HG02852 (cell line): ENCODE data around the gene ZCWPW1.

Experiments used
- ATAC-seq: cut with Tn5 transposase; IDR thresholded peaks from one replicate; pipeline ENCODE4 v1.9.1; 2021; ENCODE audit warnings: mild to moderate bottlenecking, moderate library complexity; ENCODE audit not compliant: unreplicated experiment

ZCWPW1 gene

DNA sequence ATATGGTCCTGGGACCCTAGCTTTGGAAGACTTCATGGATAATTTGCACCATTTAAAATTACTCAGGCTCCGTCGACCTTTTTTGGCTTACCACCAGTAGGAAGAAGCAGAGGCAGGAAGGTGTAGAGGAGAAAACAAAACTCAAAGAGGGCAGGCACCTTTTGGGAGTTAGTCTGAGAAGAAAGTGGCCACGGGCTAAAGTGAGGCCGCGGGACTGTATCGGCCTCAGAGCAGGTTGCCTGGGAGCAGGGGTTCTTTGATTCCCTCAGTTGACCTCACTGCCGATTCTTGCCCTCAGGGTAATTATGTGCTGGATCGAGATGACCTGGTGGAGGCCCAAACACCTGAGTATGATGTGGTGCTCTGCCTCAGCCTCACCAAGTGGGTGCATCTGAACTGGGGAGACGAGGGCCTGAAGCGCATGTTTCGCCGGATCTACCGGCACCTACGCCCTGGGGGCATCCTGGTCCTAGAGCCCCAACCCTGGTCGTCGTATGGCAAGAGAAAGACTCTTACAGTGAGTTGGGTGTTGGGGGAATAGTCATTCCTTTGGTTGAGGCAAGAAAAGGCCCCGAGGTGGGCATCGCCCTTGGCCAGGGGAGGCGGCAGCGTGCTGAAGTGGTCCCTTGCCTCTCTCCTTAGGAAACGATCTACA, 4.2 kb upstream of the ZCWPW1 start:
- no peak for ATAC-seq

DNA sequence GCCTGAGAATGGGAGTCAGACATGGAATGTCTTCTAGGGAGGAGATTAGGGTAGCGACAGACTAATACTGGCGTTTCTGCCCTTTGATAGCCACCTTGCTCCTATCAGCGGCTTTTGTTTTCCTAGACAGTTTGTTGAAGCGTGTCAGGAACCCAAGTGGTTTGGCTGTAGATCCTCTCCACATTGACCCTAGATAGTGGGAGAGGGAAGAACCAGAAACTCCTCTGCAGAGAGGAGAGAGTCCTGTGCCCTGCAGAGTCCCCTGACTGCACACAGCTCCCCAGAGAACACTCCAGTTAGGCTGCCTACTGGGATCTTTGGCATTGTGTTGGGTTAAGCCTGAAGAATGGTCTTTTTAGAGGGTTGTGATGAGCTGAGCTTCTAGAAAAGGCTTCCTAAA, 3.5 kb upstream of the ZCWPW1 start:
- ATAC-seq, result no peak

DNA sequence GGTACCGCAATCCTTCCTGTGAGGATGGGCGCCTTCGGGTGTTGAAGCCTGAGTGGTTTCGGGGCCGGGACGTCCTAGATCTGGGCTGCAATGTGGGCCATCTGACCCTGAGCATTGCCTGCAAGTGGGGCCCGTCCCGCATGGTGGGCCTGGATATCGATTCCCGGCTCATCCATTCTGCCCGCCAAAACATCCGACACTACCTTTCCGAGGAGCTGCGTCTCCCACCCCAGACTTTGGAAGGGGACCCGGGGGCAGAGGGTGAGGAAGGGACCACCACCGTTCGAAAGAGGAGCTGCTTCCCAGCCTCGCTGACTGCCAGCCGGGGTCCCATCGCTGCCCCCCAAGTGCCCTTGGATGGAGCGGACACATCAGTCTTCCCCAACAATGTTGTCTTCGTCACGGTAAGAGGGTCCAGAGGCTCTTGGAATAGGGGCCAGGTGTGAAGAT, 2.8 kb upstream of the ZCWPW1 start:
- ATAC-seq, result no peak

DNA sequence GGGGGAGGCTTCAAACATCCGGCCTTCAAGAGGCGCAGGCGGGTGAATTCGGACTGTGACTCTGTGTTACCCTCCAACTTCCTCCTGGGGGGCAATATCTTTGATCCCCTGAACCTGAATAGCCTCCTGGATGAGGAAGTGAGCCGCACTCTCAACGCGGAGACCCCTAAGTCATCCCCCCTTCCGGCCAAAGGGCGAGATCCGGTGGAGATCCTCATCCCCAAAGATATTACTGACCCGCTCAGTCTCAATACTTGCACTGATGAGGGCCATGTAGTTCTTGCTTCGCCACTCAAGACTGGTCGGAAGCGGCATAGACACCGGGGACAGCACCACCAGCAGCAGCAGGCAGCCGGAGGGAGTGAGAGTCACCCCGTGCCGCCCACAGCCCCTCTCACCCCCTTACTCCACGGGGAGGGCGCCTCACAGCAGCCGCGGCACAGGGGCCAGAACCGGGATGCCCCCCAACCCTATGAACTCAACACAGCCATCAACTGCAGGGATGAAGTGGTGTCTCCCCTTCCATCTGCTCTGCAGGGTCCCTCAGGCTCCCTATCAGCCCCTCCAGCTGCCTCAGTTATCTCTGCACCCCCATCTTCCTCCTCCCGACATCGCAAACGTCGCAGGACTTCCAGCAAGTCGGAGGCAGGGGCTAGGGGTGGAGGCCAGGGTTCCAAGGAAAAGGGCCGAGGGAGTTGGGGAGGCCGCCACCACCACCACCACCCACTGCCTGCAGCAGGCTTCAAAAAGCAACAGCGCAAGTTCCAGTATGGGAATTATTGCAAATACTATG, 2.2 kb upstream of the ZCWPW1 start:
- no peak for ATAC-seq

DNA sequence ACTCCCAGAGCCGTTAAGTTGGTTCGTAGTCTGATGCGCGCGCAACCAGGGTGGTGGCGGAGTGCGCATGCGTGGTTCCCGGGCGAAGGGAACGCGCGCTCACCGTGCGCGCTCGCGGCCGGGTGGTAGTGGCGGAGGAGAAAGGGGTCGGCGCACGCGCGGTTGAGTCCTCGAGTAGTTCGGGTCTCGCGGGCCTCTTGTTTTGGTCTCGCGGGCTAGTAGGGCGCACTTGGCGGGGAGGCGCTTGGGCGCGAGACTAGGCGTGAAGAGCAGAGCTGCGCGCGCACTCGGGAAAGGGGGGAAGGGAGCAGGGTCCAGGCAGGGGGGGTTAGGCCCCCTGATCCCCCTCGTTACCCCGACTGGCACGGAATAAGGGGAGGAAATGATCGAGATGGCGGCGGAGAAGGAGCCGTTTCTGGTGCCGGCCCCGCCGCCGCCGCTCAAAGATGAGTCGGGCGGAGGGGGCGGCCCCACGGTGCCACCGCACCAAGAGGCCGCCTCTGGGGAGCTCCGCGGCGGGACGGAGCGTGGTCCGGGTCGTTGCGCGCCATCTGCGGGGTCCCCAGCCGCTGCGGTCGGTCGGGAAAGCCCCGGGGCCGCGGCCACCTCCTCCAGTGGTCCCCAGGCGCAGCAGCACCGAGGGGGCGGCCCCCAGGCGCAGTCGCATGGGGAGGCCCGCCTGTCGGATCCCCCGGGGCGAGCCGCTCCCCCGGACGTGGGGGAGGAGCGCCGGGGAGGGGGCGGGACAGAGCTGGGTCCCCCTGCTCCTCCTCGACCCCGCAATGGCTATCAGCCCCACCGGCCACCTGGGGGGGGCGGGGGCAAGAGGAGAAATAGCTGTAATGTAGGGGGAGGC, 1.4 kb upstream of the ZCWPW1 start, which contains the start of gene MEPCE:
TSS of gene MEPCE (plus strand) at position 195 of the 856 bp plus-strand sequence. CDS start at position 383, 188 bp downstream.
- peak; percentile 33 for ATAC-seq

DNA sequence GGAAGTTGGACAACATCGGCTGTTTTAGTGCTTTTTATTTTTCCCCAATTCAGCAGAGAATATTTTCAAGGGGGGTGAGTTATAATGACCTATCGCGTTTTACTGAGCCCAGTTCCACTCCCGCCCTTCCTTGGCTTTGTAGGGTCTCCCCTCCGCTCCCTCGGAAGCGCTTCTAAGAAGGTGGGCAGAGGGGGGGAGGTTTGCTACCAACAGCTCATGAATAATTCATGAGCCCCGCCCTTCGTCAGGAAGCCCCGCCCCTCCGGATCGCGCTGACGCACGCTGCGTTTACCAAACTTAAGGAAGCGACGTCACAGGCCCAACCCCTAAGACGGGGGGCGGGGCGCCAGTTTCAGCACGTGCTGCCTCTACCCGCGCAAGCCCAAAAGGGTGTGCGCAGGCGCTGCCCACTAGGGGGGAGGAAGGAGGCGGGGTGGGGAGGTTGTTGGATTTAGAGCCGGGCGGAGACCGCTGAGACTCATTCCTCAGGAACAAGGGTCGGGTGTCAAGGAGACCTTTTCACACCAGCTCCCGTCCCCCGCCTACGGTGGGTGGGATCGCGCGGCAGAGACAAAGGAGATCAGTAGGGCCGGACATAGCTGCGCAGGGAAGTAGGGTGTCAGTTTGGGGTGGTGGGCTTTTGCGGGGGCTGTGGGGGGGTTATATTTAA, 599 bp upstream of the ZCWPW1 start:
- ATAC-seq, result peak; percentile 45

DNA sequence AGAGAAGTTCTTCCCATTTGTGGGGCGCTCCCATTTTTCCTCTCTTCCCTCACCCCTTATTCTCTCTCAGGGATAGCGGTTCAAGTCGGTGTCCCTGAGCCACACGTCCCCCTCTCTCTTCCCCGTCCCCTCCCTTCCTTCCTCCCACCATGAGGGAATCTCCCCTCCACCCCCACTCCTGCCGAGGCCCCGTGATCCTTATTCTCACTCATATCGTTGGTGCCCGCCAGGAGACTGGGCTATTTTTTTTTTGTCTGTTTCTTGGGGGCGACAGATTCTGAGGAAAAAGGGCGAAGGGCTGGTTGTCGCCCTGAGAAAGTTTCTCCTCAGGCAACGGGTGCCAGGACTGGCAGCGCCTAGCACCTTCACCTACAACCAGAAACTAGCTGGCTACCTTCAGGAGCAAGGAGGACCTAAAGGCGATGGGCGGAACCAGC, 723 bp downstream of the ZCWPW1 start:
- no peak for ATAC-seq

DNA sequence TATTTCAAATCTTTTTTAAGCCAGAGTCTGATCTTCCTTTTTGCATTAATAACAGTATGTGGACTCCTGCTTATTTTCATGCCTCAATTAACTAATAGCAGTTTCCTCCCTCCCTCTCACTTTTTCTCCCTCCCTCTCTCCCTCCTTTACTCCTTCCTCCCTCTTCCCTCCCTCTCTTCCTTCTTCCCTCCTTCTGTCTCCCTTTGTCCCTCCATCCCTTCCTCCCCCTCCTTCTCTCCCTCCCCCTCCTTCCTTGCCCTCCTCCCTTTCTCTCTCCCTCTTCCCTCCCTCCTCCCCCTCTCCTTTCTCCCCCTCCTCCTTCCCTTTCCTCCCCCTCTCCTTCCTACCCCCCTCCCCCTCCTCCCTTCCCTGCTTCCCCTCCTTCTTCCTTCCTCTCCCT, 2.0 kb downstream of the ZCWPW1 start:
- ATAC-seq, result no peak

DNA sequence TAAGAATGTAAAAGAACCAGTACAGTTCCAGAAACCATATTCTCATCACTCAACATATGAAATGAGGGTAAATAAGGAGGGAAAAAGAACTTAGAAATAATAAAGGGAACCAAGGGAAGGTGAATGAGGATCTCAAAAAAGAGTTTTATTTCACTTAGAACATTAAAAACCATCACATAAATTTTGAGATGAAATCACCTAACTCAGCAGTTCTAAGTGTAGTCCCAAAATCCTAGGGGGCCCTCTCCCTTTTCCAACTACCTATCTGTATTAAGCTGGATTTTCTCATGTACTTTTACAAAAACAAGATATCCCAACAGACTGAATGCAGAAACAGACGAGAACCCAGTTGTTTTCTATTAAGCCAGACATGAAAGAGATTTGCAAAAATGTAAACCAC, 3.2 kb downstream of the ZCWPW1 start:
- ATAC-seq, result no peak

DNA sequence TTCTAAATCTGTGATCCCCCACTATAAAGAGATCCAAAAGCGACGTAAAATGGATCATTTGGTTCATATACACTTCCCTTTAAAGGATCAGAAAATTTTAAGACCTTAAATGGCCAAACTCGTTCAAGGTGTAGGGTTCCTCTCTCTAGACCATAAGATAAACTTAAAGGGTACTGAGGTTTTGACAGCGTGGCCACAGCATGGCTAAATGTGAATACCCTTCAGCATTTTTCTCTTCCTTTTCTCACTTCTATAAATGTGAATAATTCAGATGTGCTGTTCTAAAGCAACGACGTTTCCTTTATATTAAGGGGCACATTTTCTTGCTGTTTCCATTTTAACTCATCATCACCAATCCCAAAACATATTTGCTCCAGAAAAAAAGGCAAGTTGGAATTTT, 5.2 kb downstream of the ZCWPW1 start:
- ATAC-seq, result no peak

DNA sequence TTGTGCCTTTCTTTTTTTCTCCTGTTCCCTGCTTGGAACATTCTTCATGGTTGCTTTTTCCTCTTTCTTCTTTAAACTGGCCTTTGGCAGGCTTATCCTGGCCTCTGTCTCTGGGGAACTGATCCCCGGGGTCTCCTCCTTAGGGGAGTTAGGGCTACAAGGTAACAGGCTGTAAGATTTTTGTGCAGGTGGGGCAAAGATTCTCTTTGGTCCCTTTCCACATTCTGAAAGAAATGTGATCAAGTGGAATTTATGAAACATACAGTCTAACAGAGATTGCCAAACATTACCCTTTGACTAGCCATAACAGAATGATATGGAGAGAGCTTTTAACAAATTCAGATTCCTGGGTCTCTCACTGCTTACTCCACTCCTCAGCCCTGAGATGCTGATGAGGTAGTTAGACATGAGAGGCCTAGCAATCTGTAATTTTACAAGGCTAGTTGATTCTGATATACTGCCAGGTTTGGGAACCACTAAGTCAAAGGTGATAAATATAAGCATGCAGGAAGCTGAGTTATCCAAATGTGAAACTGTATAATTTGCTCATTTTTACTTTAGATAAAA, 8.8 kb downstream of the ZCWPW1 start:
- no peak for ATAC-seq

DNA sequence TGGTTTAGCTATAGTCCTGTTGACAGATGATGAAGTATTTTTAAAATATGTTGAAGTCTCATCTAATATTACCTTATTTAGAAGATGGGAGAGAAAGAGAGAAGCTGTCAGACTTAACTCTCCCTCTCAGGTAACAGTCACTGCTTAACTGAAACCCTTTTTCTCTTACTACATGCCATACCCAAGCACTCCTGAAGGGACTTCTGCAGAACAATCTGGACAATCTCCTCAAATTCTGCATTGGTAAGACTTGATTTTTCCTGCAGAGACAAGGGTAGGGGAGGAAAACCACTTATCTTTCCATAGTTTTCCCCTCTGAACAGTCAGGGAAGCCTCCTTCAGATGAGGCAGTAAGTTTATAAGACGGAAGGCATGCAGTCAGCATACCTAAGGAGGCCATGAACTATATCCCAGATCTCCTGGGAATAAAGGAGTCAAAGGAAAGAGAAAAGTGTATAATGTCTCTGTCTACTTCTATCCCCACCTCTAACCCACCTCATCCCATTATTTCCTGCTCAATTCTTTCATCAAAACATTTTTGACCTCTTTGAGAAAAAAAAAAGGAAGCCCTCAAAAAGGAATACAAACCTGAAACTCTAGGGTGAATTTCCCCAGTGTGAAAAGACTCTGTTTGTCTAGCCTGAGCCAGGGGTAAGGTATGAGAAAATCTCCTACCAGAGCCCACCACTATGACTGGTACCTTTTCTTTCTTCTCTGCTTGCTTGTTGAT, 9.4 kb downstream of the ZCWPW1 start:
- ATAC-seq, result no peak

DNA sequence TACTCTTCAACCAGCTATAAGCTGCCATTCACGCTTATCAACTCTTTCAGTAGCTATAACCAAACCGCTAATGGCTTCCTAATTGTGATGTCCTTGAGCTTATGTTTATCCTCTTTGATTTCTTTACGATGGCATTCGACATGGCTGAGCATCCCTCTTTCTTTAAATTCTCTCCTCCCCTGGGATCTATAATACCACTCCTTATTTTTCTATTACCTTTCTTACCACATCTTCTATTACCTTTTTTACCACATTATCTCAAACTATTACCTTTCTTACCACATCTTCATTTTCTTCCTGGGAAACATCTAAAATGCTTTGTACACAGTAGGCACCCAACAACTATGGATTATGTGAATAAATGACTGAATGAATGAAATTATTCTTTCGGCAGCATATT, 13.1 kb downstream of the ZCWPW1 start:
- no peak for ATAC-seq

DNA sequence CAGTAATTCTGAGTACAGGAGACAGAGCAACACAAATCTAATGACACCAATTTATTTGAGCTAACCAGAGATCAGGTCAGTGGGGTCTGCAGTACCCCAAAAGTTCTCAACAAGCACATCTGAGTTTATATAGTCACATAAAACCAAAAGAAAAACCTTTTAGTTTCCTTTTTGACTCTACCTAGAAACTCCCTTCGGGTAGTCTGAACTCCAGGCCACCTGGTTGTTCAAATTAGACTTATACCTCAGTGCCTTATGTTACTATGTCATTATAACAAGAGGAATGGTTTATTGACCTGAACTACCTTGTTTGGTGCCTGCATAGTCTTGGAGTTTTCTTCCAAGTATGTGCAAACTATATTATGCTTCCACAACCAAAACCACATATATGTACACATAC, 14.6 kb downstream of the ZCWPW1 start:
- no peak for ATAC-seq

DNA sequence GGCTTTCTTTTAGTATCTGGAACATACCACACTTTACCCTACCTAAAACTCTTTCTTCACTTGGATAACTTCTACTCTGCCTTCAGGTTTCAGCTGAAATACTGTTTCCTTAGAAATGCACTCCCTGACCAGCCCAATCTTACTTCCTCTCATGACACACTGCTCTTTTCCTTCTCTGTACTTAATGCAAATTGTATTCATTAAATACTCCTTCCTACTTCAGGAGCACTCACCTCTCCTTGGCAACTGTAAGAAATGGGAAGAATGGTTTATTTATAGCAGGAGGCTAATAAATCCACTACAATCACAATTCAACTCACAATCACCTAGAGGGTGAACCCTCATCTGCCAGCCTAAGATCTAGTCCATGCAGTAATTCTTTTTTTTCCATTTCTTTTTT, 15.2 kb downstream of the ZCWPW1 start:
- ATAC-seq, result no peak

DNA sequence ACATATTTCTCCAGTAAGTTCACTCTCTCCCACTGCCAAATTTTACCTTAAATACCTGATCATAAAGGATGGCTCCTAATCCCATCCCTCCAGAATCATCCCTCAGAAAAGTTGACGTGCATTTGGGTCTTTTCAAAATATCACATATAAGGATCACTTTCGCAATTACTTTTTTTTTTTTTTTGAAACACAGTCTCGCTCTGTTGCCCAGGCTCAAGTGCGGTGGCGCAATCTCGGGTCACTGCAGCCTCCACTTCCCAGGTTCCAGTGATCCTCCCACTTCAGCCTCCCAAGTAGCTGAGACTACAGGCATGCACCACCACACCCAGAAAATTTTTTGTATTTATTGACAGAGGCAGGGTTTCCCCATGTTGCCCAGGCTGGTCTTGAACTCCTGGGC, 17.4 kb downstream of the ZCWPW1 start:
- ATAC-seq, result no peak

DNA sequence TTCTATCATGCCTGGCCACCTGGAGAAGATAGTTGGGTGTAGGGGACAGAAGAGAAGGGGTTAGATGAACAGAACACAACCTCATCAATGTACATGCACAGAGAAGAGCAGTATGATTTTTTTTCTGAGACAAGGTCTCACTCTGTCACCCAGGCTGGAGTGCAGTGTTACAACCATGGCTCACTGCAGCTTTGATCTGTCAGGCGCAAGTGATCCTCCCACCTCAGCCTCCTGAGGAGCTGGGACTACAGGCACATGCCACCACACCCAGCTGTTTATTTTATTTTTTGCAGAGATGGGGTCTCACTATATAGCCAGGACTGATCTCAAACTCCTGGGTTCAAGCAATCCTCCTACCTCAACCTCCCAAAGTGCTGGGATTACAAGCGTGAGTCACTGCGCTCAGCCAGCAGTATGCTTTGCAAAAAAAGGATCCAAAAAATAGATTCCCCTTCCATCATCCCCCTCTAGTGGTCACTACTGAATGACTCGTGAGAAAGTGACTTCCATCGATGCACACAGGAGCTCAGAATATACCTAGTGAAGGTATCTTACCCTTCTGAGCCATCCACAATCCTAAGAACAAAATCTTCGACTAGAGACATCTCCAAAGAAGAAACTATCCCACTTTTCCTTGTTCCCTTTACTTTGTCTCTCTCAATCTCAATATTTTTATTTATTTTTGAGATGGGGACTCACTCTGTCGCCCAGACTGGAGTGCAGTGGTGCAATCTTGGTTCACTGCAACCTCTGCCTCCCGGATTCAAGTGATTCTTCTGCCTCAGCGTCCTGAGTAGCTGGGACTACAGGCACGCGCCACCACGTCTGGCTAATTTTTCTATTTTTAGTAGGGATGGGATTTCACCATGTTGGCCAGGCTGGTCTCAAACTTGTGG, 21.0 kb downstream of the ZCWPW1 start:
- peak; percentile 51 for ATAC-seq

DNA sequence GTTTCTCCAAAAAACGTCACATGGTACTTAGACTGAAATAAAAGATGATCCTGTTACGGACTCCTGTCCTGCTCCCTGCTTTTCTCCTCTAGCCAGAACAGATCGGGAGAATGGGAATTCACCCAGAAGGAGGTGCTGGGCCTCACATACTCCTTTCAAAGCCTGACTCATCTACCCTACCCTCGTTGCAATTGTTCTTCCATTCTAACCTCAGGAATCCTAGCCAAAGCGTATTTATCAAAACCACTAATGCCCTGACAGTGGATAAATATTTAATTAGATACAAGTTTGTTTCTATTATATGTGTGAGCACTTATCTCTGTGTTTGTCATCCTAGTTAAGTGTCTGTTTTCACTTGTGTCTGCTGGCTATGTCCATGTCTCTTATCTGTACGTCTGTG, 21.7 kb downstream of the ZCWPW1 start:
- no peak for ATAC-seq

DNA sequence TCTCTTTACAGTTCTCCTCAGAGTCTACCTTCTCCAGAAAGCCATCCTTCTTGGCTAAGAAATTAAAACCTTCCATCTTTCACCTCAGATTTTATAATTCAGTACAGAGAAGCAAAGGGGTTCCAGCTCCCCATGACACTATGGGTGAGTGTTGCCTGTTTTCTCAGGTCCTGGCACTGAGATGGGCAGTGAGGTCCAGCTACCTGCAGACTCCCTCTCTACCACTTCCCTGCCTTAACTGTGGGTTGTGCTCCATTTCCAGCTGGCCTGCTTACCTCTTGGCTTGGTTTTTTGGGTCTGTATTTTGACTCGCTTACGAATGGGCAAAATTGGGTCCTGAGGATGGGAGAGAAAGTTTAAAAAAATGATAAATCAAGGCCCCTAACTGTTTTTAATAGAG, 26.3 kb downstream of the ZCWPW1 start:
- ATAC-seq, result no peak
